CD4-positive, alpha-beta T cell treated with Interleukin-12 subunit alpha and Interleukin-12 subunit beta, for 1 hour (primary cell): ENCODE measurements around the gene TCL1B.

ENCODE experiments used
- DNase-seq: peaks from one replicate; pipeline ENCODE4 v3.0.0-alpha.2; 2020

Gene TCL1B

DNA sequence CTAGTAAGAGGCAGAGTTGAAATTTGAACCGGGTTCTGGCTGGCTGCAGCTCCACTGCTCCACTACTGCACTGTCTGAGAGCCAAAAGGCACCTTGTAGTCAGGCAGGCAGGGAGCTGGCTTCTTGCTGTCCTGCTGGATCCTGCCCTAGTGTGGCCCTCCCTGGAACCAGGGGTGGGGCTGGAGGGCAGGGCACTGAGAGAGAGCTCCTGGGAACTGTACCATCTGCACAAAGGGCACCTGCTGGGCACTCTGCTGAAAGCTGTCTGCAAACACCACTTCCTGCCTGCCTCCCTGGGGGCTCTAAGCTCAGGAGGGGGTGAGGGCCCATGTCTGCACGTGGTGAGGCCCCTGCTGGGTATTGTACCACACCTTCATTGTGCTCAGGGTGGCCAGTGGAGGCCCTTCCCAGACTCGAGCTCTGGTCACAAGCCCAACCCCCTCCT, 19.0 kb upstream of the TCL1B start:
- DNase-seq = no peak

DNA sequence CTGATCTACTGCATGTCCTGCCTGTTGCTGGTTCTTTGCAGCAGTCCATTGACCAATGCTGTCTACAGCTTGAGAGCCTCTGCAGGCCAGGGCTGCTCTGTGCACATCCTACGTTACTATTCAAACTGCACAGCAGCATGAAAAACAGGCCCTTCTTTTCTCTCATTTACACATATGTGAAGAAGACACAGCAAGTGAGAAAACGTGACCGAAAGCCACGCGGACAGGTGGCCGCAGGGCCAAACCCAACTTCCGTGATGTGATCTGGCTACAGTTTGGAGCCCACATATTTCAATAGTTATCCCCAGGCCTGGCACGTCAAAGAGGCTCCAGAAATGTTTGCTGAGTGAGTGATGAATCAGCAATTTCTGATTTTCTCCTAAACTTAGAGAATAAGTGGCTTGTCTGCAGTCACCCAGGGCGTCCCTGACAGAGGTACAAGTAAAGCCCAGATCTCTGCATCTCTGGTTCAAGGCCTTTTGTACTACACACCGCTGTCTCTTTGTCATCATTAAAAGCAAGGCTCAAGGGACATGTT, 17.9 kb upstream of the TCL1B start:
- DNase-seq = no peak

DNA sequence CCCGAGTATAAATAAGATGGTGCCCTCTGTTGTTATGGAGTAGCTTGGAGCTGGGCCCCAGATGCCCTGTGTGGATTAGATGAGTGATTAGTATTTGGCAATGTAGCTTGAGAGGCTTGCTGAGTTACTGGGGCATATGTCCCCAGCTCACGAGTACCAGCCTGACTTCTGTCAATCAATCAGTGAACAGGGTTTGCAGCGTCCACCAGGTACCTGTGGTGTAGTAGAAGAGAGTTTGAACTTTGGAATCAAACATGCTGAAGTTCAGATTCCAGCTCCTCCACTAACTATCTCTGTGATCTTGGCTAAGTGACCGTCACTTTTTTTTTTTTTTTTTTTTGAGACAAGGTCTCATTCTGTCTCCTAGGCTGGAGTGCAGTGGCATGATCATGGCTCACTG, 11.6 kb upstream of the TCL1B start:
- DNase-seq = no peak

DNA sequence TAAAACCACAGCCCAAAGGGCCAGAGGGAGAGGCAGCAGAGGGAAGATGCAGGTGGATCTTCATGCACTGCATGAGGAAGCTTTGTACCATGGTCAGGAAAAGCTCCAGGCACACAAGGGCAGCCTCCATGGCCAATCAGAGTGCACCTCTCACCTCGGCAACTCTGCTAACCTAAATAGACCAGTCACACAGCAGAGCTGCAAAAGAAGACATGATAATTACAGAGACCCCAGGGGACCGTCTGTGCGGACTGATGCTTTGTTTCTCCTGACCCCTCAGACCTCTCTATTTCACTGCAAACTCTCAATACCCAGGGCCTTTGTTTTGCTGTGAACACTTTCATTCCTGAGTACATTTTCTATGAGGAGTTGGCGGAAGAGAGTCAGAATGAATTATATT, 10.7 kb upstream of the TCL1B start:
- DNase-seq = no peak

GRCh38 chr14:95677179-95677835, 8.9 kb upstream of the TCL1B start:
- no peak for DNase-seq

DNA sequence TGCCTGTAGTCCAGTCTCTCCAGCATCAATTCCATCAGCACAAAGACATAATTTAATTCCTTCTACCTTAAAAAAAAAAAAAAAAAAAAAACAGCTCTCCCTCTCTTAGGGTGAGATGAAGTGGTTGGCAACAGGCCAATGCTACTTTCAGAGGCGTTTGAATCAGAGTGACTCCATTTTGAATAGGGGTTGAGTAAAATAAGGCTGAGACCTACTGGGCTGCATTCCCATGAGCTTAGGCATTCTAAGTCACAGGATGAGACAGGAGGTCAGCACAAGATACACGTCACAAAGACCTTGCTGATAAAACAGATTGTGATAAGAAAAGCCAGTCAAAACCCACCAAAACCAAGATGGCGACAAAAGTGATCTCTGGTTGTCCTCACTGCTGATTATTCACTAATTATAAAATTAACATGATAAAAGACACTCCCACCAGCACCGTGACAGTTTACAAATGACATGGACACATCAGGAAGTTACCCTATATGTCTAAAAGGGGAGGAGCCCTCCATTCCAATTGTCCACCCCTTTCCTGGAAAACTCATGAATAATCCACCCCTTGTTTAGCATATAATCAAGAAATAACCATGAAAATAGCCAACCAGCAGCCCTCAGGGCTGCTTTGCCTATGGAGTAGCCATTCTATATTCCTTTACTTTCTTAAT, 6.9 kb upstream of the TCL1B start:
- DNase-seq = no peak

- no peak for DNase-seq
Observed at GRCh38 chr14:95679998-95680735, 6.1 kb upstream of the TCL1B start.

GRCh38 chr14:95681153-95681552, 5.1 kb upstream of the TCL1B start:
- DNase-seq = no peak

DNA sequence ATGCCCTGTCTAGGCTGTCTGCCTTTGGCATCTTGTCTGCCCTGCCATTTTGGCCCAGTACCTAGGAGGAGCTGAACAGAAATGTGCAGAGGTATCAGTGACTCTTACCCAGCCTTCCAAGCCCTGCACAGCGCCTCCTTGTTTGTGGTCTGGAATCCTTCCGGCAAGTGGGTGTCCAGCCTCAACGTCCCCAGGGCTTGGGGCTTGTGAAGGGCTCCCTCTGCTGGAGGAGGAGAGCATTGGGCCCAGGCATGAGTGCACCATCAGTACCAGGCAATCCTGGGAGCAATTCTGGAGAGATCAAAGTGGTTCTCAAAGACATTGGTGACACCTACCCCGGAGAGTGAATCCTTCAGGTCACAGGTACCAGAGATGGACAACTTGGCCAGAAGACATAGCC, 2.4 kb upstream of the TCL1B start:
- peak; percentile 23 for DNase-seq

DNA sequence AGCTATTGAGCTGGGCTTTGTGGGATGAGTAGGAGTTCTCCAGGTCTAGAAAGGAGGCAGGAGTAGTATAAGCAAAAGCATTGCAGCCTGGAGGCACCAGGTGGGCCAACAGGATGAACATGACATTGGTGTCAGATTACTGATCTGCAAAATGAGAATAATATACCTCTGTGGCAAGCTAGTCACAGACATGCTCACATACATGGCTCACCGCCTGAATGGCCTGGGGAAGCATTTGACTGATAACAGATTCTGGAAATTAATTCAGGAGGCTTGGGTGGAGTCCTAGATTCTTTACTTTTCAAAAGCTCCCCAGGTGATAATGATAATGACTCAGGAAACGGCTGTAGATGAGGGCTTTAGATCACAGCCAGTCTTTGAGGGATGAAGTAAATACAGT, 709 bp downstream of the TCL1B start:
- no peak for DNase-seq

- no peak for DNase-seq
Observed at GRCh38 chr14:95689441-95689840, 3.2 kb downstream of the TCL1B start.

GRCh38 chr14:95690815-95691214, 4.6 kb downstream of the TCL1B start:
- no peak for DNase-seq

GRCh38 chr14:95691591-95691990, 5.4 kb downstream of the TCL1B start:
- DNase-seq = no peak

- no peak for DNase-seq
Observed at GRCh38 chr14:95692109-95692508, 5.9 kb downstream of the TCL1B start.

DNA sequence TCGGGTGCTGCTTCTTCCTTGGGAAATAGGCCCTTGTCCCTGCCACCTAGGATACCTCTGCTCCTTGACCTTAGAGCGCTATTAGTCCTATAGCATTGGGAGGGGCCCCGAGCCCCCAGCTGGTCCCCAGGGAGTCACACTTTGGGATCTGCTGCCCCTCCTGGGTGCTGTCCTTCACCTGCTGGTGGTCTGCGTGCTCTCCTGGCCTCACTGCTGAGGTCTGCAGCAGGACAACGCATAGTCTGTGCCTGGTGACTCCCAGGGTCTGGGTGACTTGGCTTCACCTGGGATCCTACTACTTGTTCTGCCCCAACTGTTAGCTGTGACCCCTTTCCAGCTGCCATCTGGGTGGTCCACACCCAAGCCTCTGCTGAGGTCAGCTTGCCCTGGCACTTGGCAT, 8.8 kb downstream of the TCL1B start:
- no peak for DNase-seq

- no peak for DNase-seq
Observed at GRCh38 chr14:95695913-95696312, 9.7 kb downstream of the TCL1B start.

DNA sequence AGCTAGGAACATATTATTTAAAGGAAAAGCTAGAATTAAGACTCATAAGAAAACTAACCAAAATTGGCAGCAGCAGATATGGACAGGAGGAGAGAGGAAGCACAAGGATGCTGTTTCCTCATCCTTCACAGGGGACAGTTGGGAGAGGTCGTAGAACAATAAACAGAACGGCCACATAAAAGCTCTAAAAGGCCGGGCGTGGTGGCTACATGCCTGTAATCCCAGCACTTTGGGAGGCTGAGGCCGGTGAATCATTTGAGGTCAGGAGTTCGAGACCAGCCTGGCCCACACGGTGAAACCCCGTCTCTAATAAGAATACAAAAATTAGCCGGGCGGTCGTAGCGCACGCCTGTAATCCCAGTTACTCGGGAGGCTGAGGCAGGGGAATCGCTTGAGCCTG, 10.5 kb downstream of the TCL1B start:
- no peak for DNase-seq

DNA sequence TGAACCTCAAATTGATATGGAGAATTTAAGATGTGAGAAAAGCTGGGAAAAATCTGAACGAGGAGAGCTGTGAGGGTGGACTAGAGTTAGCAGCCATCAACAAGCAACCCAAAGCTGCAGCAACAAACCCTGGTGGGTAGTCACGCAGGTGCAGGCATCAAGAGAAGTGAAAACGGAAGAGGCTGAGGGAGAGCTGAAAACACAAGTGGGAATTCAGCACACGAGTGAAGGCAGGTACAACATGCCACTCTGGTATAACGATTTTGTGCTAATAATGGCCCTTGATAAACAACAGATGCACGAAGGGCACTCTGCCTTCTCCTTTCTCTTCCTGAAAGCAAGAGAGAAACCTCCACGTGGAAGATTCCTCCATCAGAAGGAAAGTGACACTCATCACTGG, 11.5 kb downstream of the TCL1B start:
- DNase-seq = no peak

DNA sequence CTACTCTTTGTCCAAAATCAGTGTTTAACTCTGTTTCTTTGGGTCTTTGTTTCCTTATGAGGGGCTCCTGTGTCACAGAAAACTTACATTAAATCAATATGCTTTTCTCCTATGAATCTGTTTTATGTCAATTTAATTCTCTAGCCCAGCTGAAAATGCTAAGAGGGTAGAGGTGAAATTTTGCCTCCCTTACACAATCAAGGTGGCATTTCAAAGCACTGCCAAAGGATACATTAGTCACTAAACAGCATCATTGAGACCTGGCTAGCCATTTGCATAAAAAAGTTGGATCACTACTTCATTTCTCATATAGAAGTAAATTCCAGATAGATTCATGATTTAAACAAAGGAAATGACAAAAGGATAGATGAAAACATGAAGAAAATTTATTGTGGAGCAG, 12.1 kb downstream of the TCL1B start:
- DNase-seq = no peak

GRCh38 chr14:95699412-95699811, 13.2 kb downstream of the TCL1B start:
- no peak for DNase-seq

DNA sequence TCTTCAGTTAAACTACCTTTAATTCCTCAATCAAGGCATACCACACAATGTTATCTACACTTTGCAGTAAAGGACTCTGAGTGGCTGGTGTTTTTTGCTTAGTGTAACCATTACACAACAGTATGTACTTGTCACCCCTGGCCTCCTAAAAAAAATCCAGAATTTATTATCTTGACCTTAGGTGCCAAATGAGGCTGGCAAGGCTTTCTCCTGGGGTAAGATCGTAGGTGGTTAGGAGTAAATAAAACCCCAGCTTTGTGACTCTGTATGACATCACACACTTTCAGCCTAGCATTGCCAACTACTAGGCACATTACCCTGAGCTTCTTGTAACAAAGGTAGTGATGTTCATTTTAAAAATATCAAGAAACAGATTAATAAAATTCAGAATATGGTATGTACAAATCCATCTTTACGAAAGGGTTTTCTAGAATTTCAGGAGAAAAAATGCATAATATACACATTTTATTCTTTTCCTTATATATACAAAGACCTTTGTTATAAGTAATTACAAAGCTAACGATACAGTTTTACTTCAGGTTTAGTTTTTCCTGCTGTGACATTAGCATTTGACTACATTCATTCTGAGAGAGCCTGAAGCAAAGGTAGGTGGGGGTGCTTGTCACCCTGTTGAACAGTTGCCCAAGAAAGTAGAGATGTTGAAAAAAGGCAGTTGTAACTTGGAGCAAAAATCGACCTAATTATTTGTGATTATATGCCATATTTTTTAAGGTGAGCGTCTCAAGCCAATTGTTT, 14.2 kb downstream of the TCL1B start:
- no peak for DNase-seq

DNA sequence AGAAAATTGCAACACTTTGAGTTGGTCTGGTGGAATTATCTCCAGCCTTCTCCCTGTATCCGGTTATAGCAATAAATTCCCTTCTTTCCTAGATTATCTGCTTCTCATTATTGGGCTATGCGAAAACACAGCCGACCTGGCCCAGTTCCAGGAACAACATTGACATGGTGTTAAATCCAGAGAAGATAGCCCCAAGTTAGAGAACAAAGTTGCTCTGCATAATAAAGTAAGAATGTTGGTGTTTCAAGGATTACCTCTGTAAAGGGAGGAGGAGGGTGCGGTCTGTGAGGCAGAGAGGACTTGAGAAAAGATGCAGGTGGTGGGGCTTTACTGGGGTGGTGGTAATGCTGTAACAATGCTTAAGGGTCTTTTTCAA, 15.6 kb downstream of the TCL1B start:
- DNase-seq = no peak

DNA sequence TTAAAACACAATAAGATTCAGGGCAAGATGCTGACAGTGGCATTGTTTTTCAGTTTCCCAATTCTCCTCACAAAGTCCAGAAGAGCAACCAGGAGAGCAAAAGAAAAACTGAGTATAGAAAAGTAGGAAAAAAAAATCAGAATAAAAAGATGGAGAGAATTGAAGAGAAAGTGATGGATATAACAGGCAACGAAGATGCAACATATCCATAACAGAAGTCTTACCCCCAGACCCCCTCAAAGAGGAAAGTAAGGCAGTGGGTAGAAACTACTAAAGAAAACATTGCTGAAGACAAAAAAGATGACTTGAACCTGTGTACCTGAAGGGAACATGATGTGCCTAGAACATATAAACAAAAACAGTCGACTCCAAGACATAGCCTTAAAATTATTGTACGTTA, 17.1 kb downstream of the TCL1B start:
- DNase-seq = no peak
